Hematopoietic multipotent progenitor cell treated with erythropoietin and hydrocortisone succinate and interleukin-3 and kit ligand, for 4 days (in vitro differentiated cells): ENCODE data around the gene GRAP2.
A peak's percentile ranks its signal among the peaks of the same experiment; 100 is the strongest.

Experiments
- DNase-seq: peaks from one replicate; pipeline ENCODE4 v3.0.0-alpha.2; 2015

GRAP2 gene

DNA sequence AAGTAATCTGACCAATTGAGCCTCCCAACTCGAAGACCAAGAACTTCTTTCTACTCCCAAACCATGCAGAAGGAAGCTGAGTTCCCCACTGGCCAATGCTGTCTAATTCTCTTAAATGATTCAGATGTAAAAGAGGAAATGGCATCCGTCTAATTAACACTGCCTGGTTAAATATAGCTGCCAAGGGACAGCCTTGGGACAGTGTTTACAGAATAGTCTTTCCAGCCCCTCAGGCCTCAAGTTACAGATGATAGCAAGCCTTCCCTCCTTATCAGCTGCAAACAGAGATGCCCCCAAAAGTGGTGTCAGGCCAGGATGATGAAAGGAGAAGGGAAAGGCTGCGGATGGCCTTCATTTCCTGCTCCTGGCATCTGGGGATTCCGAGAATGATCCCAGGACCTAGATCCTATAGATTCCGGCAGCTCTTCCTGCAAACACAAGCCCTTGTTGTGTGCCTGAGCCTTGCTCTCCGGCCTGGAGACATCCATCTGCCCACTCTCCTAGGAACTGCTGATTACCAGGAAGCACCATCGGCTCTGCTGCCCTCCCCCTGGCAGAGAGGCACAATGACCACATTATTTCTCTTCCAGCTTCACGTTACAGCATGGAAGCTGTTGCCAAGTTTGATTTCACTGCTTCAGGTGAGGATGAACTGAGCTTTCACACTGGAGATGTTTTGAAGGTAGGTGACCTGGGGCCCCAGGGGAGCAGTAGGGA, 45.8 kb downstream of the GRAP2 start:
- peak; percentile 93 for DNase-seq

DNA sequence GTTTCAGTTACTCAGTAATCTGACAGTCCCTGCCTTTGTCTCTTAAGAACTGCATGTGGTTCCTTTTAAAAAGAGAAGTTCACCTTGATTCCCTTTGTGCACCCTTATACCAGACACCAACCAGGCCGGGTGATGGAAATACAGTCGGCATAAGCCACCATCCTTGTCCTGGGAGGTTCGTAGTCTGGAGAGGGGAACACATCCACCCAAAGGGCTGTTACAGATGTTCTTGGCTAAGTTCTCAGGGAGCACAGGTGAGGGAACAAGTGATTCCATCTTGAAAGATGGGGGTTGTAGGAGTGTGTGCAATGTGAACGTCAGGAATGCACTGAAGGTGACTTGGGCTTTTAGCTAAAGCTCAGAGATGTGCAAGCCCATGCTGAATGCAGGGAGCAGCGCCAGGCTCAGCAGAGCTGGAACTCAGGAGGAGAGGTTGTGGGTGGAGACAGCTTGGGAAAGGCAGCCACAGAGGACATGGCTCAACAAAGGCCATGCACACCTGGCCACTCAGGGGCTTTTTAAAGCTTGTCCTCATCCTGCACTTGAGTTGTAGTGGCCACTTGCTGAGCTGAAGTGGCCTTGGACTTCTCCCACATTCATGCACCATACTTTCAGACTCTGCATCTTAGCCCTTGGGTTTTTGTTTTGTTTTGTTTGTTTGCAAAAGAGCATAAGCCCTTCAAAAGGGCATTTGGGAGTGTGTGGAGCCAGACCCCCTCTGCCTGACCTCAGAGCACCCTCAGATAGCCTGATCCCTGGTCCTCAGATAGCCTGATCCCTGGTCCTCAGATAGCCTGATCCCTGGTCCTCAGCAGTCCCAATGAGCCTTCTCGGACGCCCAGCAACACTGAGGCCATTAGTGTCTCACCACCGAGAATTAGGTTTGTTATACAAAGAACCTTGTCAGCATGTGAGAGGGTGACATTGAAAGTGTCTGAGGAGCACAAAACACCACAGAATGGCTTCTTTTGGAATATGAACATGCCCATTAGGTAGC, 46.6 kb downstream of the GRAP2 start:
- DNase-seq: no peak

DNA sequence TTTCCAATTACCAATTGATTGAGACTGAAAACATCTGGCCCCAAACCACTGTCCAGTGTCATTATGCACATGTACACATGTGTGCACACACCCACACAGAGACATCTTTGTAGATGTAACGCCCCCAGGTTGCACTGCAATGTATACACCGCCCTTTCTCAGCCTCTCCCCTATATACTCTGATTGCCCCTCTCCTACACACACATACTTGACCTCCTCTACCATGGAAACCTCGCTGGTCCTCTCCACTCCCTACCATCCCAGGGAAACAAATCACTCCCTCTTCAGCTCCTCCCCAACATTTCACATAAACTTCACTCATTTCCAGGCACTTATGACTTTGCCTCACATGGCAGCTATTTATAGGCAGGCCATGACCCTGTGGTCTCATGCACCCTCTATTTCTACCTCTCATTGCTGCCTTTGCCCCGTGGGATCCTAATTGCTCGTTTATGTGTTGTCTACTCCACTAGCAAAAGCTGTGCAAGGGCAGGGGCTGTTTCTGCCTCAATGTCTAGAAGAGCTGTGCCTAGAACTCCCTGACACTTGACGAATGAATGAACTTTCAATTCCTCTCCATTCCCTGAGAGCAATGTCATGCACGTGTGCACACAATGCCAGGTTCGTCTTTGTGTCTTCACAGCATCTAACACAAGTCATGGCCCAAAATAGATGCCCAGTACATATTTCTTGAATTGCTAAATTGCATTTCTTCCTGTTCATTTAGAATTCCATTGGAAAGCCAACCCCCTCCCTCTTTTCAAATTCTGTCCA, 49.3 kb downstream of the GRAP2 start:
- DNase-seq: no peak

DNA sequence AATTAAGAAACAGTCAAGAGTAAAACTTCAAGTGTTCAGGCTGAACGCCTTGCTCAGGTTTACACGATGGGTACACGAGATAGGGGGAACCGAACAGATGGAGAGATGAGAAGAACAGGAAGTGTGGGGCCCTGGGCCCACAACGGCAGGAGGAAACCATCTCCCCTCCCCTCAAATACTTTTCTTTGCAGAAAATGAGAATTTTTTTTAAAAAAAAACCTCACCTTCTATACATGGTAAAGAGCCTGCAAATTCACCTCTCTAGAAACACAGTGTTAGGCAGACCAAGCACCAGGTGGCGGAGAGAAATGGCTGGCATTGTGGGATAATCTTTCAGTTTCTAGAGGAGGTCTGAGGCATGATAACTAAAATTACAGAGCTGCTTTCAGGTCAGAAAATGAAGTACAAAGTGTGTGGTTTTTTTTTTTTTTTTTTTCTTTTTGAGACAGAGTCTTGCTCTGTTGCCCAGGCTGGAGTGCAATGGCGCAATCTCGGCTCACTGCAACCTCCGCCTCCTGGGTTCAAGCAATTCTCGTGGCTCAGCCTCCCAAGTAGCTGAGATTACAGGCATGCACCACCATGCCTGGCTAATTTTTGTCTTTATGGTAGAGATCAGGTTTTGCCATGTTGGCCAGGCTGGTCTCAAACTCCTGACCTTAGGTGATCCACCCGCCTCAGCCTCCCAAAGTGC, 50.9 kb downstream of the GRAP2 start:
- DNase-seq: peak; percentile 76

DNA sequence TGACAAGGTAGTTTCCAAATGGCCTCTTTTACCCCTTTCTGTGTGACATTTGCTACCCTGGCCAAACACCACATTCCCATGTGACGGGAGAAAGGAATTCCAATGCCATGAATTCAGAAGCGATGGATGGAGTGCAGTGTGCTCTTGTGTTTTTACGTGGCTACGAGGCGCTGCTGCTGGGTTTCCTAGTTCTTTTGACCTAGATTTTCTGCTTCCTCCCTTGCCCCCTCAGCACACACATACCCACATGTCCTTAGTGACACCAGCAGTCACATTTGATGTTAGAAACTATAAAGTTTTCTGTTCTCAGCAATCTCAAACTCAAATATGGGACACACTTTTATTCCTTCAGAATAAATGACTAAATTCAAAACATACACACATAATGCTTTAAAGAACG, 51.5 kb downstream of the GRAP2 start:
- DNase-seq: no peak

DNA sequence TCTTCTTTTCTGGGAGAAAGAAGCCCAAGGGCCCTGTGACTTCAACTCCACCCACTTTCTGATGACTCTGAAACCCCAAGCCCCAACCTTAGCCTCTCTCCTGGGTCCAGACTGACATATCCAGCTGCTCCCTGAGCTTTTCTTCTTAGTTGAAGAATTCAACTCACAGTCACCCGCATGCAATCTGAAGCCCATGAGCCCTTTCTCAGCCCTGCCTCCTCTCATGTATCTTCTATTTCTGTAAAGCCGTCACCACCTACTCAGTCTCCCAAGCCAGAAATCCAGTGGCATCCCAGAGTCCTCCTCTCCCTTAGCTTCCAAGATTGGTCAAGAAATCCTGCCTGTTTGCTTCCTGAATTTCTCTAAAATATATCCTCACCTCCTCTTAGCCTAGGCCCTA, 52.2 kb downstream of the GRAP2 start:
- DNase-seq: no peak

DNA sequence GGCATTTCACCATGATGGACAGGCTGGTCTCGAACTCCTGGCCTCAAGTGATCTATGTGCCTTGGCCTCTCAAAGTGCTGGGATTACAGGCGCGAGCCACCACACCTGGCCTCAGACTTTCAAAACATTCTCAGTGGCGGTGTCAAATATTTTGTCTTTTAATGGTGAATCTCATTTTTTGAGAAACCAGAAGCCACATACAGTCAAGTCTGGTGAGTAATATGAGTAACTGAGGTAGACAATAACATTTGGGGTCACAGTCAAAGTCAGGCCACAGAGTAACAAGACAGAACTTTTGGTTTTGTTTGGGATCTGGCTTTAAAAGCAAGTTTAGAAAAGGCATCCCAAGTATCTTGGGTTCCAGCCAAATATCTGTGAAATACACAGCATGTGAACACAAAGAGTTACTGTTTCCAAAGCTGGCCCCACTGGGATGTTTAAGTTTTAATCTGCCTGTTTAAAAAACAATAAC, 53.7 kb downstream of the GRAP2 start:
- no peak for DNase-seq

DNA sequence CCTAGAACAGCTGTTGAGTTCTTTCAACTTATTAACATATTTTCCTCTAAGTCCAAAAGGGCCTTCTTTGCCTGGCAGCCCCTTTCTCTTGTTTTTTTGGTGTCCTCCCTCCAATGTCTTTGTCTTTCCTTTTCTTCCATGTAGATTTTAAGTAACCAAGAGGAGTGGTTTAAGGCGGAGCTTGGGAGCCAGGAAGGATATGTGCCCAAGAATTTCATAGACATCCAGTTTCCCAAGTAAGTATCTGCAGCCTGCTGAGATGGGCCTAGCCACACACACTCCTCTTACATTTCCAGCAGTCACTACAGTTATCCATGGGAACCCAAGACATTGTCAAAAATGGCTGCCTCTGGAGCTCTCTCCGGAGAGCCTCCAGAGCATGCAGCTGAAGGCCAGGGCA, 54.8 kb downstream of the GRAP2 start:
- DNase-seq: no peak

DNA sequence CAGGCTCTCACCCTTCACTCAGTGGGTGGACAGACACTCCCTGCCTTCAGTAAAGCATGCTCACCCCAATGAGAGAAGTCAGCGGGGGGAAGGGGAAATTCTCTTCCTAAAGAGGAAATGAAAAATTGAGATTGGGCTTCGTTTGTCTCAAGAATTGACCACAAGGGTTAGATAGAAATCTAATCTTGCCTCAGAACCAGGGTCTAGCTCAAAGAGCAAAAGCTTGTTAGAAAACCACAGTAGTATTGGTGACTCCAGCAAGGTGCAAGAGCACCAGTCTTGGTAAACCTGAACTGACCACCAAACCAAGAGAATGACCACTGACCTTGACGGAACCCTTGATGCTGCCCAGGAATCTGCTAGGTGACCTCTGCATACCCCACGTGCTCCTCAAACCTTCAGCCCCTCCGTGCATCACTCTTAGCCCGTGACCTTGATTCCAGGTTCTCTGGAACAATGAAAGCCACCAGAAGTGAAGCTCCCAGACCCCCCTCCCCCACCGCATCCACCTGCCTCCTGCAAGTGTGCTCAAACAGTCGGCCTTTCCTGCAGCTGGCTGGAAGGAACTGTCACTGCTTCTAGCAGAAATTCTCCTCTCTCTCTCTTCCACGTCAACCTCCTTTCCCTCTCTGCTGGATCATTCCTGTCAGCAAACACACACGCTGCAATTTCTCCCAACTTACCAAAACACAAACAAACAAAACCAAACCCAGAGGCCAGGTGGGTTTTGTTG, 56.2 kb downstream of the GRAP2 start:
- DNase-seq: peak; percentile 95

DNA sequence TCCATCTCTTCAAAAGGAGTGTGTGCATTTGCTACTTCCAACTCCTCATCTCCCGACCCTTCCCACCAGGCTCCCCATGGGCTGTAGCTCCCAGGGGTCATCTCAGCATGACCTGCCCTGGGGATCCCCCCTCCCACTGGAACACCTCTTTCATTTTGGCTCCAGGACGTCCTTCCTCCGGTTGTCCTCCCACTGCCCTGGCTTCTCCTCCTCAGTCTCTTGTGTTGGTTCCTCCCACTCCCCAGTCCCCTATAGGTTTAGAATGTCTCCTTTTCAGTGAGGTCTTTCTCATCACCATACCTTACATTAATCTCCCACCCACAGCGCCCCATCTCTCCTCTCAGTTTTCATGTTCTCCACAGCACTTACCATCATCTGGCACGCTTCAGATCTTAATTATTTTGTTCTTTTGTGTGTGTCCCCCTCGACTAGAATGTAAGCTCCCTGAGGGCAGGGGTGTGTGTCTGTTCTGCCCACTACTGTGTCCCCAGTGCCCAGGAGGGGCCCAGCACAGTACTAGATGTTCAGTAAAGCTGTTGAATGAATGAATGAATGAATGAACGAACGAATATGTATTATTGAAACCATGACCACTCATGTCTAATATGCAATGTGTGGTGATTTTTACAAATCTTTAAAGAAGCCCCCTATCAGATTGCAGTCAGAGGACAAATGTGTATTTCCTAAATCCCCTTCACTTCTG, 57.3 kb downstream of the GRAP2 start:
- no peak for DNase-seq

DNA sequence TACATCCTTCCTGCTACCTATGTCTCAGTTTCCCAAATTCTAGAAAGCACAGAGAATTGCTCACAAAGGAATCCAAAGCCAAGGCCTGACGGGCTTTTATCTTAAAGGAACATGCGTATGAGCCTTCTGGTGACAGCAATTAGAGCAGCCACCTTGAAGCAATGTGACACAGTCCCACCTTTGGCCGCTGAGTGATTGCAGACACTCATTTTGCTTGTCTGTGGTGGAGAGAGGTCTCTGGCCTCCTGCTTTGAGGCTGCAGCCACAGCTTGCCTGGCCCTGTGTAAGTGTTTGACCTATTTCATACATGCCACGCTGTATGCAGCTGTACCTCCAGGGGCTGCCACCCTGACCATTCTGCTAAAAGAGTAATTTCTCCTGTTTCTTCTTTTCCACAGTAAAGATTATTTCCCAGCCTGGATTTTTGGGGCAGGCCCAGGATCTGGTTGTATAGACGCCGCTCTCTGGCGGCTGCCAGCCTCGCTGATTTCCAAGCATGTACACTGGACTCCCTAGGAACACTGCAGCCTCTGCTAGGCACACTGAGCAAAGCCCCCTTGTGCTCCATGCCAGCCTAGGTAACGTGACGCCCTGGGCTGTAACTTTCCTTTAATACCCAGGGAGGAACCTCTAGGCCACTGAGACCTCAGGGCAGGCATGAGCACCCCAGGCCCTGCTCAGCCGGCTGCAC, 58.2 kb downstream of the GRAP2 start:
- peak; percentile 53 for DNase-seq

DNA sequence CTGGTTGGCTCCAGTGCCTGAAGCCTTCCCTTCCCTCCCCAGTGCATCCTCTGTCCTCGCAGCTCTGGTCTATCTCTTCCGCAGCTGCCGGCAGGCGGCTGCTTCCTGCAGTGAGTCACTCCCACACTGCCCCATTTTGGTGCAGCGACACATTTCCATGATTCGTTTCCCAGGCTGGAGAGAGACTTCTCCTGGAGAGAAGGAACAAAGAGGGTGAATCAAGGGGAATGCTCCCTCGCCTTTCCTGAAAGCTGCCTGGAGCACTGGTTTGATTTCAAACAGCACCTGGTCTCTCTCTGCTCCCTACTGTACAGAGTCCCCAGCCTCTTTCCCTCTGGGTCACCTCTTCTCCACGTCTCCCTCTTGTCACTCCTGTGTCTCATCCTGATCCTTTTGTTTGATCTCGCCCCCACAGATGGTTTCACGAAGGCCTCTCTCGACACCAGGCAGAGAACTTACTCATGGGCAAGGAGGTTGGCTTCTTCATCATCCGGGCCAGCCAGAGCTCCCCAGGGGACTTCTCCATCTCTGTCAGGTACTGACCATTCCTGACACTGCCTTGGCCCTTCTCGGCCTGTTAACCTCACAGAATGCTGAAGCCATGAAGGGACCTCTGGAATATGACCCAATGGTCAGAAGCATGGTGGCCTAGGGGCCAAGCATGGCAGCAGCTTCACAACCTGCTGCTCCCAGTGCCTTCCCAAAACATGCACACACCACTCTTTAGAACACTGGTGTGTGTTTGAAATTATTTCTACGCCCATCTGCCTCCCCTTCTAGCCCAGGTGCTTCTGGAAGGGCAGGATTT, 59.0 kb downstream of the GRAP2 start, which contains the start of gene TMA7B:
Gene TMA7B, plus strand, starts transcription at position 758 of the 808 bp plus-strand sequence. CDS start 3,978 bp downstream, outside the sequence.
- peak; percentile 78 for DNase-seq

DNA sequence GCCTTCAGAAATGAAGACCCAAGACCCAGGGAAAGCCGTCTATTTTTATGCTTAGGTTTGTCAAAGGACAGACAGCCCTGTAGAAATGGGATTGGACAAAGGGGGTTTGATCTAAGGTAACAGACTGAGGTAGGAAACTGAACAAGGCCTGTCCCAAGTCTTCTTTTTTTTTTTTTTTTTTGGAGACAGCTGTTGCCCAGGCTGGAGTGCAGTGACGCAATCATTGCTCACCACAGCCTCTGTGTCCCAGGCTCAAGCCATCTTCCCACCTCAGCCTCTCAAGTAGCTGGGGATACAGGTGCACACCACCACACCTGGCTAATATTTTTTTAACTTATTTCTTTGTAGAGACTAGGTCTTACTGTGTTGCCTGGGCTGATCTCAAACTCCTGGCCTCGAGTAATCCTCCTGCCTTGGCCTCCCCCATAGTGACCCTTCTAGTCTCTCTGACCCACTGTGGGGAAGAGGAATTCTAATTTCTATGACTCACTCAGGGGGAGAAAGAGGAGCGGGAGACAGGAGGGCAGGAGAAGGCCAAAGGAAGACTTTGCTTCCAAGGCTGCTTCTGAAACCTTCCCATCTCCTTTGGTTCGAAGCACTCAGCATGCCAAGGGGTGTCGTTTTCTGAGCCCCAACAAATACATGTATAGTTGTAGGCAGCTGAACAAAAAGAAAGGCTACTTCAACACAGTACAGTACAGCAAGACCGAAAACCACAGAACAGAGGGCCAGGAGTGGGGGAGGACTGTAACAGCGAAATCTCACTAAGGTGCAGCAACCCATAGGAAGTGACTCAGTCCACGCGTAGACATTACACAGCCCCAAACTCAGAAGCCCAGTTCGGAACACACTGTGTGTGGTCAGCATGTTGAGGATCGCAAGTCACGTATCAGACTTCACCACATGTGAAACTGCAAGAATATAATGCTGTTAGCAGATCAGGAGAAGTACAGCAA, 60.2 kb downstream of the GRAP2 start:
- DNase-seq: peak; percentile 96

DNA sequence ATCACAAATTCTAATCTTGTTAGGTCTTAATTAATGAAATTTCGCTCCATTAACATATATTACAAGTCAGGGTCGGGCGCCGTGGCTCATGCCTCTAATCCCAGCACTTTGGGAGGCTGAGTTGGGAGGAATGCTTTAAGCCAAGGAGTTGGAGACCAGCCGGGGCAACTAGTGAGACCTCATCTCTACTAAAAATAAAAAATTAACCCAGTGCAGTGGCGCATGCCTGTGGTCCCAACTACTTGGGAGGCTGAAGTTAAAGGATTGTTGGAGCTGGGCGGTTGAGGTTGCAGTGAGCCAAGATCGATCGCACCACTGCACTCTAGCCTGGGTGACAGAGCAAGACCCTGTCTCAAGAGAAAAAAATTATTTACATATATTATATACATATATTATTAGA, 61.2 kb downstream of the GRAP2 start:
- no peak for DNase-seq

DNA sequence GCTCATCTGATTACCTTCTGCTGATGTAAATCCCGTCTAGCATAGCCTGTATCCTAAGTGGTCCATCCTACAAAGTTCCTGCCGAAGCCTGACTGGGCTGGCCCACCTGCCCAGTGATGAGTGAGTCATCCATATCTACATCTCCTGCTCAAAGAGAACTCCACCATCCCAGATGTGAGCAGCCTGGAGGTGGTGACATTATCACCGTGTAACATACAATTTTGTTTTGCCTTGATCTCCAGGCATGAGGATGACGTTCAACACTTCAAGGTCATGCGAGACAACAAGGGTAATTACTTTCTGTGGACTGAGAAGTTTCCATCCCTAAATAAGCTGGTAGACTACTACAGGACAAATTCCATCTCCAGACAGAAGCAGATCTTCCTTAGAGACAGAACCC, 64.9 kb downstream of the GRAP2 start:
- no peak for DNase-seq

DNA sequence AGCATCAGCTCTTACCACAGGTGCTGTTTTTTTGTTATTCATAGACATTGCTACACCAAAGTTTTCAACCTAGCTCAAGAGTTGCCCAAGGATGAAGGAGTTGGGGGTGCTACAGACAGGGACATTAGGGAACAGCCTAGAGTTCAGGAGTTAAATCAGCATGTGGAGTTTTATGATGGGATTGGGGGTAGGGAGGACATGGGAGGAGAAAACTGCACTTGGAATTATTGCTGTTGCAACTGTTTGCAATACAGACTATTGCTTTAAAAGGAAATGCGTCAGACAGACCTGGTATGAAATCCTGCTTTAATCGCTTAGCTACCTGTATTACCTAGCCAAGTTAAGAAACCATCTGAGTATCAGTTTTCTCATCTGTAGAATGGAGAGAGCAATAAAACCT, 65.6 kb downstream of the GRAP2 start:
- DNase-seq: no peak

DNA sequence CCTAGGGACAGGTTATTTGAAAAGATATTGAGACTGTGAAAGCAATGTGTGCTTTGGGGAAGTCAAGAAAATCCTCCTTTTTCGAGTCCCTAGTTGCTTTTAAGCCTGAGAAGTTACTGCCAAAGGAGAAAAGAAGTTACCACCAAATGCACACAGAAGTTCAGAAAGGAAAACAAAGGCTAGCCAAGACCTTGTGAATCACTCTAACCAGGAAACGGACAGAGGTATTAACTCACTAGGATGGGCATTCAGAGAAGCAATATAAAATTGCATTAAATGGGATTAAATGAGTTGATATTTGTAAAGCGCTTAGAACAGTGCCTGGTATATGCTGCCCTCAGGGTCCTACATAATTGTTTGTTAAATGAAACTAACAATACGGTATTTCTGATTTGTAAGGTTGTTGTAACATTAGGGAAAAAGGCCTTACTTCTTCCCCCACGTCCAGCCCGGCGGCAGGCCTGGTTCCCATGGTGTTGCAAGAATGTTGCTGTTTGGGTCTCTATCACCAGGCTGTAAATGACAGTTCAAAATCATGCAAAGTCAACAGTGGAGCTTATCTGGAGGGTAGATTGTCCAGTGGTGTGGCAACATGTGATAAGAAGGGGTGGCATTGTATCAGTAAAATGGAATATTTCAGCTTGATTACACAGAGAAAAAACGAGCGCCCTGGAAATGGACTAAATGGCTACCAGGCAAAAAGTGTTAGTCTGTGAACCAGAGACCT, 66.4 kb downstream of the GRAP2 start:
- DNase-seq: peak; percentile 92
